Mesendoderm (in vitro differentiated cells): ENCODE results near the gene RD3L.

ENCODE experiments used
- DNase-seq: peaks from one replicate; pipeline ENCODE4 v3.0.0; 2013
- H2AK5ac ChIP-seq: 2 replicates; pipeline ENCODE4 v1.6.1; 2013; ENCODE audit warnings: low read length, inconsistent platforms
- H2BK120ac ChIP-seq: 2 replicates; pipeline ENCODE4 v1.6.1; 2013; ENCODE audit warnings: low read depth, mild to moderate bottlenecking, low read length, moderate library complexity, mixed read lengths
- H2BK15ac ChIP-seq: replicated peaks from 2 replicates; pipeline ENCODE4 v1.6.1; 2013; ENCODE audit warnings: low read depth, mild to moderate bottlenecking, moderate library complexity
- H2BK5ac ChIP-seq: 2 replicates; pipeline ENCODE4 v1.6.1; 2013; ENCODE audit warnings: low read length, inconsistent platforms
- H3K18ac ChIP-seq: 2 replicates; pipeline ENCODE4 v1.6.1; 2013; ENCODE audit warnings: mild to moderate bottlenecking, low read length, mixed read lengths
- H3K23ac ChIP-seq: one replicate; pipeline ENCODE4 v1.6.1; 2013; ENCODE audit warnings: low read length
- H3K27ac ChIP-seq: 2 replicates; pipeline ENCODE4 v1.5.1; 2013; ENCODE audit warnings: low read depth, mild to moderate bottlenecking, inconsistent platforms, low read length, moderate library complexity
- H3K27me3 ChIP-seq: 2 replicates; pipeline ENCODE4 v1.6.1; 2013; ENCODE audit warnings: low read length, control low read depth, mild to moderate bottlenecking, inconsistent platforms; ENCODE audit not compliant: insufficient read depth, poor library complexity
- H3K36me3 ChIP-seq: 2 replicates; pipeline ENCODE4 v1.6.1; 2013; ENCODE audit warnings: low read length, inconsistent platforms; ENCODE audit not compliant: control insufficient read depth, insufficient read depth
- H3K4ac ChIP-seq: one replicate; pipeline ENCODE4 v1.6.1; 2013; ENCODE audit warnings: low read depth, mild to moderate bottlenecking, low read length, moderate library complexity
- H3K4me1 ChIP-seq: 2 replicates; pipeline ENCODE4 v1.6.1; 2013; ENCODE audit warnings: low read depth, low read length, inconsistent platforms; ENCODE audit not compliant: control insufficient read depth
- H3K4me2 ChIP-seq: 2 replicates; pipeline ENCODE4 v1.6.1; 2013; ENCODE audit warnings: low read length
- H3K4me3 ChIP-seq: 2 replicates; pipeline ENCODE4 v1.5.1; 2013; ENCODE audit warnings: mild to moderate bottlenecking, low read length
- H3K56ac ChIP-seq: one replicate; pipeline ENCODE4 v1.6.1; 2013; ENCODE audit warnings: low read length
- H3K79me1 ChIP-seq: 2 replicates; pipeline ENCODE4 v1.6.1; 2013; ENCODE audit warnings: low read length, inconsistent platforms
- H3K79me2 ChIP-seq: 2 replicates; pipeline ENCODE4 v1.6.1; 2013; ENCODE audit warnings: mild to moderate bottlenecking, low read length; ENCODE audit not compliant: control insufficient read depth, insufficient read depth
- H3K9ac ChIP-seq: 2 replicates; pipeline ENCODE4 v1.6.1; 2013; ENCODE audit warnings: low read length, inconsistent platforms
- H4K5ac ChIP-seq: one replicate; pipeline ENCODE4 v1.6.1; 2013; ENCODE audit warnings: low read length
- H4K8ac ChIP-seq: one replicate; pipeline ENCODE4 v1.6.1; 2013; ENCODE audit warnings: low read depth, mild to moderate bottlenecking, control low read depth, low read length, moderate library complexity
- WGBS: extraction: QIAGEN DNeasy Blood & Tissue Kit; methylation state at CpG from one replicate; pipeline ENCODE4 v1.1.7; 2013; ENCODE audit warnings: low lambda C conversion rate, missing lambda C conversion rate; ENCODE audit not compliant: insufficient coverage; ENCODE audit errors: extremely low coverage; 5-methylcytosine and 5-hydroxymethylcytosine counted together

The RD3L gene

DNA sequence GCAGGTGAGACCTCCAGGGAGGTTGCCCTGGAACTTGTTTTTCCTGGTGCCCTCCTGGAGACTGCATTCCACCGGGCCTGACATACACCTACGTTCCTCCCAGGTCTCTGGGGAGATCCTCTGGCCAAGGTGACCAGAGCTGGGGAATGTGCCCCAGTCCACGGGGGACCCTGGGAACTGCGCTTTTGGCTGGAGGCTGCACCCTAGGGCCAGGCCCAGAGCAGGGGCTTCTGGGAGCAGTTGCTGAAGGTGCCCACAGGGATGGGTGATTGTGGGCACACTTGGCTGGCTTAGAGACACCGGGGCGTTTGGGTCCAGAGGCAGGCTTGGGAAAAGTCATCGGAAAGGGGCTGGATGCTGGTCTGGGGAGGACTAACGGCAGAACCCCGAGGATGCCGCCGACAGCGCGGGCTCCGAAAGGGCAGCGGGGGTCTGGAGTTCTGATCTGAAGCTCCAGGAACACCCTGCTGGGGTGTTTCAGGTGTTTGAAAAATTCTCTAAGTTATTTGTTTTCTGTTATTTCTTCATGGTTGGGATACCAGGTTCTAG, 50.6 kb downstream of the RD3L start:
- no peaks in the 10 kb centered on the region for H3K27me3 ChIP-seq
- no peaks in the 10 kb centered on the region for H3K4me1 ChIP-seq
- no peaks in the 10 kb centered on the region for H3K36me3 ChIP-seq
- no peak overlapping the region for H3K23ac ChIP-seq
- H3K4me2 ChIP-seq = no peak overlapping the region
- no peak overlapping the region for H2BK15ac ChIP-seq
- no peak overlapping the region for H4K8ac ChIP-seq
- H3K79me2 ChIP-seq = no peaks in the 10 kb centered on the region
- H3K4ac ChIP-seq = no peak overlapping the region
- H2AK5ac ChIP-seq = no peak overlapping the region
- H3K56ac ChIP-seq = no peak overlapping the region
- no peak overlapping the region for H4K5ac ChIP-seq
- H2BK5ac ChIP-seq = no peak overlapping the region
- WGBS = no CpG with 5 or more reads among the region's 15 CpGs
- H2BK120ac ChIP-seq = no peak overlapping the region
- no peak overlapping the region for H3K4me3 ChIP-seq
- DNase-seq = no peak
- H3K27ac ChIP-seq = no peak overlapping the region
- no peaks in the 10 kb centered on the region for H3K79me1 ChIP-seq
- H3K18ac ChIP-seq = no peak overlapping the region
- H3K9ac ChIP-seq = no peak overlapping the region

DNA sequence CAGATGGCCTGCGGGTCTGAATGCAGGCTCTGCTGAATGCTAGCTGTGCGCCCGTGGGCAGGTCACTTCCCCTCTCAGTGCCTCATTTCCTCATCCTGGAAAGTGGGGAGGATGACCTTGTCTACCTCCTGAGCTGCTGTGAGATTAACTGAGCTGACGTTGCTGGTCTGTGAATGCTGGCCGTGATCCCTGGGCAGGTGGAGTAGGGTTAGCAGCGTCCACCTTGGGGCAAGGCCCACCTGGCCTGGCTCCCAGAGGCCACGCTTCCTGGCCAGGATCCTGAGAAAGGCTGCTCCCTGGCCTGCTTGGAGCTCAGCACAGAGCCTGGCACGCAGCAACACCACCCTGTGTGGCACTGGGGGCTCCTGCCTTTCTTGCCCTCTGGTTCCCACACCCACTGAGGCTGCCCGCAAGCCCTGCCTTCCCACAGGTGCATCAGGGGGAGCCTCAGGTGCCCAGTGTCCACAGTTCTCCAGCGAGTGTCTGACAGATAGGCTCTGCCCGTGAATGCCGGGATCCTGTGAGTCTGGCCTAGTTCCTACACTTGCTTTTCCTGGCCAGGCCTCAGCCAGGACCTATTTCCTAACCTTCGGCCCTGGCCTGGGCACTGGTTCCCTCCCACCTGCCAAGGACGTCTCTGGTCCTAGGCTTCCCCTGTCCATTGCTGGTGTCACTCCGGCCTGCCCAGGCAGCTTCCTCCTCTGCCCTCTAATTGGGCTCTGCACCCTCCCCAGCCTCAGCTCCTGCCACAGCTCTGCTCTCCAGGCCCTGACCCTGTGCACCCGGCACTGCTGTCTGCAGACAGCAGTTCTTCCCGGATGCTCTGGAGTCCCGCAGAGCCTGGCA, 51.3 kb downstream of the RD3L start:
- no peaks in the 10 kb centered on the region for H3K79me2 ChIP-seq

More for the DNA sequence above, 51.3 kb downstream of the RD3L start:
- Histone ChIP-seq H4K5ac (no peak overlapping the region), H3K56ac (no peak overlapping the region), H2BK15ac (no peak overlapping the region), H3K23ac (no peak overlapping the region), H4K8ac (no peak overlapping the region), H3K9ac (no peak overlapping the region), H3K4ac (no peak overlapping the region), H2AK5ac (no peak overlapping the region), H3K18ac (no peak overlapping the region), H3K27ac (no peak overlapping the region), H3K4me2 (no peak overlapping the region), H3K4me1 (no peaks in the 10 kb centered on the region), H3K4me3 (no peak overlapping the region), H3K79me1 (no peaks in the 10 kb centered on the region), H2BK120ac (no peak overlapping the region), H3K36me3 (no peaks in the 10 kb centered on the region), H2BK5ac (no peak overlapping the region), H3K27me3 (no peaks in the 10 kb centered on the region)
- DNase-seq = no peak
- WGBS = no CpG with 5 or more reads among the region's 18 CpGs
